ENCODE results near the gene WSB2.
A peak's percentile ranks its signal among the peaks of the same experiment; 100 is the strongest.

Gene WSB2

GRCh38 chr12:118059341-118060191 lies 1.4 kb downstream of the WSB2 start:
- Mint-ChIP-seq H3K36me3 (ENCODE audit: insufficient read depth) (peaks cover 19% of the 10 kb centered on the region), H3K27ac (ENCODE audit: low read depth) (peak overlapping the region; percentile 96), H3K27me3 (no peaks in the 10 kb centered on the region), H3K9me3 (no peaks in the 10 kb centered on the region), H3K4me3 (peak overlapping the region; percentile 91), H3K4me1 (peaks cover 44% of the 10 kb centered on the region)
- DNase-seq (ENCODE audit: low spot score in 2 of 2) (no peak), ATAC-seq (replicated peaks; ENCODE audit: extremely low read depth, poor library complexity, severe bottlenecking) (peak; percentile 25)

- Mint-ChIP-seq H3K36me3 (ENCODE audit: insufficient read depth) (peaks cover 17% of the 10 kb centered on the region), H3K27ac (ENCODE audit: low read depth) (peak overlapping the region; percentile 96), H3K4me3 (peak overlapping the region; percentile 91), H3K4me1 (peaks cover 40% of the 10 kb centered on the region), H3K27me3 (no peaks in the 10 kb centered on the region), H3K9me3 (no peaks in the 10 kb centered on the region)
- peak; percentile 82 for ATAC-seq (replicated peaks; ENCODE audit: extremely low read depth, poor library complexity, severe bottlenecking)
- peak in 1 of 2 donors; percentile 28 for DNase-seq (ENCODE audit: low spot score in 2 of 2)
Measured at GRCh38 chr12:118058881-118059280, 2.1 kb downstream of the WSB2 start.

GRCh38 chr12:118058227-118058626 lies 2.8 kb downstream of the WSB2 start:
- peak overlapping the region; percentile 96 for H3K27ac Mint-ChIP-seq (ENCODE audit: low read depth)
- H3K4me3 Mint-ChIP-seq, result peak overlapping the region; percentile 91
- no peak for ATAC-seq (replicated peaks; ENCODE audit: extremely low read depth, poor library complexity, severe bottlenecking)
- peaks cover 20% of the 10 kb centered on the region for H3K36me3 Mint-ChIP-seq (ENCODE audit: insufficient read depth)
- H3K4me1 Mint-ChIP-seq, result peaks cover 44% of the 10 kb centered on the region
- H3K27me3 Mint-ChIP-seq, result no peaks in the 10 kb centered on the region
- H3K9me3 Mint-ChIP-seq, result no peaks in the 10 kb centered on the region
- no peak for DNase-seq (ENCODE audit: low spot score in 2 of 2)

GRCh38 chr12:118055865-118056773 lies 4.9 kb downstream of the WSB2 start:
- Mint-ChIP-seq H3K27me3 (no peaks in the 10 kb centered on the region), H3K4me1 (peaks cover 52% of the 10 kb centered on the region), H3K9me3 (no peaks in the 10 kb centered on the region), H3K4me3 (no peak overlapping the region), H3K36me3 (ENCODE audit: insufficient read depth) (peaks cover 29% of the 10 kb centered on the region), H3K27ac (ENCODE audit: low read depth) (peak overlapping the region; percentile 79)
- ATAC-seq (replicated peaks; ENCODE audit: extremely low read depth, poor library complexity, severe bottlenecking) (no peak), DNase-seq (ENCODE audit: low spot score in 2 of 2) (no peak)

GRCh38 chr12:118055144-118055557 lies 5.8 kb downstream of the WSB2 start:
- no peak overlapping the region for H3K27ac Mint-ChIP-seq (ENCODE audit: low read depth)
- H3K4me1 Mint-ChIP-seq, result peaks cover 54% of the 10 kb centered on the region
- ATAC-seq (replicated peaks; ENCODE audit: extremely low read depth, poor library complexity, severe bottlenecking), result peak; percentile 30
- no peaks in the 10 kb centered on the region for H3K27me3 Mint-ChIP-seq
- H3K4me3 Mint-ChIP-seq, result no peak overlapping the region
- peak; percentile 45 to 66 for DNase-seq (ENCODE audit: low spot score in 2 of 2)
- H3K36me3 Mint-ChIP-seq (ENCODE audit: insufficient read depth), result peaks cover 32% of the 10 kb centered on the region
- H3K9me3 Mint-ChIP-seq, result no peaks in the 10 kb centered on the region

GRCh38 chr12:118053071-118053985 lies 7.7 kb downstream of the WSB2 start:
- H3K27me3 Mint-ChIP-seq, result no peaks in the 10 kb centered on the region
- H3K36me3 Mint-ChIP-seq (ENCODE audit: insufficient read depth), result peaks cover 24% of the 10 kb centered on the region
- peaks cover 44% of the 10 kb centered on the region for H3K4me1 Mint-ChIP-seq
- DNase-seq (ENCODE audit: low spot score in 2 of 2) (peak in 1 of 2 donors; percentile 44), ATAC-seq (replicated peaks; ENCODE audit: extremely low read depth, poor library complexity, severe bottlenecking) (peak; percentile 87)
- H3K9me3 Mint-ChIP-seq, result no peaks in the 10 kb centered on the region
- peak overlapping the region; percentile 61 for H3K4me3 Mint-ChIP-seq
- peak overlapping the region; percentile 98 for H3K27ac Mint-ChIP-seq (ENCODE audit: low read depth)

GRCh38 chr12:118052324-118053070 lies 8.5 kb downstream of the WSB2 start:
- no peak for DNase-seq (ENCODE audit: low spot score in 2 of 2)
- Mint-ChIP-seq H3K27me3 (no peaks in the 10 kb centered on the region), H3K4me3 (peak overlapping the region; percentile 61)

GRCh38 chr12:118050972-118051910 lies 9.7 kb downstream of the WSB2 start:
- peaks cover 27% of the 10 kb centered on the region for H3K36me3 Mint-ChIP-seq (ENCODE audit: insufficient read depth)
- peak overlapping the region; percentile 98 for H3K27ac Mint-ChIP-seq (ENCODE audit: low read depth)
- H3K4me1 Mint-ChIP-seq, result peaks cover 43% of the 10 kb centered on the region
- H3K9me3 Mint-ChIP-seq, result no peaks in the 10 kb centered on the region
- DNase-seq (ENCODE audit: low spot score in 2 of 2) (no peak), ATAC-seq (replicated peaks; ENCODE audit: extremely low read depth, poor library complexity, severe bottlenecking) (no peak)
- no peaks in the 10 kb centered on the region for H3K27me3 Mint-ChIP-seq
- peak overlapping the region; percentile 51 for H3K4me3 Mint-ChIP-seq

More at GRCh38 chr12:118052324-118053070, 8.5 kb downstream of the WSB2 start:
- Mint-ChIP-seq H3K27ac (ENCODE audit: low read depth) (peak overlapping the region; percentile 98), H3K9me3 (no peaks in the 10 kb centered on the region), H3K36me3 (ENCODE audit: insufficient read depth) (peaks cover 25% of the 10 kb centered on the region), H3K4me1 (peaks cover 44% of the 10 kb centered on the region)
- ATAC-seq (replicated peaks; ENCODE audit: extremely low read depth, poor library complexity, severe bottlenecking), result no peak

- no peaks in the 10 kb centered on the region for H3K27me3 Mint-ChIP-seq
- DNase-seq (ENCODE audit: low spot score in 2 of 2) (no peak), ATAC-seq (replicated peaks; ENCODE audit: extremely low read depth, poor library complexity, severe bottlenecking) (no peak)
- H3K36me3 Mint-ChIP-seq (ENCODE audit: insufficient read depth), result peaks cover 33% of the 10 kb centered on the region
- no peak overlapping the region for H3K4me3 Mint-ChIP-seq
- no peaks in the 10 kb centered on the region for H3K9me3 Mint-ChIP-seq
- peaks cover 20% of the 10 kb centered on the region for H3K4me1 Mint-ChIP-seq
- no peak overlapping the region for H3K27ac Mint-ChIP-seq (ENCODE audit: low read depth)
Measured at GRCh38 chr12:118046430-118046829, 14.5 kb downstream of the WSB2 start.

- peaks cover 35% of the 10 kb centered on the region for H3K36me3 Mint-ChIP-seq (ENCODE audit: insufficient read depth)
- peaks cover 11% of the 10 kb centered on the region for H3K4me1 Mint-ChIP-seq
- no peak for ATAC-seq (replicated peaks; ENCODE audit: extremely low read depth, poor library complexity, severe bottlenecking)
- no peaks in the 10 kb centered on the region for H3K27me3 Mint-ChIP-seq
- DNase-seq (ENCODE audit: low spot score in 2 of 2), result no peak
- H3K9me3 Mint-ChIP-seq, result no peaks in the 10 kb centered on the region
- no peak overlapping the region for H3K27ac Mint-ChIP-seq (ENCODE audit: low read depth)
- H3K4me3 Mint-ChIP-seq, result no peak overlapping the region
Measured at GRCh38 chr12:118044577-118044976, 16.4 kb downstream of the WSB2 start.

GRCh38 chr12:118044075-118044474 lies 16.9 kb downstream of the WSB2 start:
- no peak for ATAC-seq (replicated peaks; ENCODE audit: extremely low read depth, poor library complexity, severe bottlenecking)
- no peak overlapping the region for H3K27ac Mint-ChIP-seq (ENCODE audit: low read depth)
- peaks cover 8% of the 10 kb centered on the region for H3K4me1 Mint-ChIP-seq
- no peaks in the 10 kb centered on the region for H3K27me3 Mint-ChIP-seq
- H3K4me3 Mint-ChIP-seq, result no peak overlapping the region
- peaks cover 39% of the 10 kb centered on the region for H3K36me3 Mint-ChIP-seq (ENCODE audit: insufficient read depth)
- DNase-seq (ENCODE audit: low spot score in 2 of 2), result no peak
- H3K9me3 Mint-ChIP-seq, result no peaks in the 10 kb centered on the region
